ENCODE measurements around the gene LIN9.

Gene LIN9

GRCh38 chr1:226318471-226318870 lies 9.5 kb upstream of the LIN9 start:
- no peak for DNase-seq

- no peak for DNase-seq
Measured at GRCh38 chr1:226314055-226314454, 5.1 kb upstream of the LIN9 start.

GRCh38 chr1:226312065-226312464 lies 3.1 kb upstream of the LIN9 start:
- DNase-seq = no peak

GRCh38 chr1:226311376-226311775 lies 2.4 kb upstream of the LIN9 start:
- DNase-seq = no peak

GRCh38 chr1:226310637-226311195 lies 1.8 kb upstream of the LIN9 start:
- DNase-seq = no peak

- no peak for DNase-seq
Measured at GRCh38 chr1:226310245-226310540, 1.2 kb upstream of the LIN9 start.

GRCh38 chr1:226309398-226310244 lies 657 bp upstream of the LIN9 start:
- DNase-seq = peak in 2 of 3 experiments; percentile 16 to 83

GRCh38 chr1:226308166-226308722 lies 720 bp downstream of the LIN9 start:
- DNase-seq = peak; percentile 1 to 80 (median 71)

GRCh38 chr1:226306425-226306824 lies 2.5 kb downstream of the LIN9 start:
- DNase-seq = no peak

GRCh38 chr1:226305184-226305583 lies 3.8 kb downstream of the LIN9 start:
- DNase-seq = no peak

GRCh38 chr1:226304291-226304955 lies 4.5 kb downstream of the LIN9 start:
- no peak for DNase-seq

- no peak for DNase-seq
Measured at GRCh38 chr1:226302731-226303130, 6.2 kb downstream of the LIN9 start.

- DNase-seq = no peak
Measured at GRCh38 chr1:226296911-226297310, 12.1 kb downstream of the LIN9 start.

GRCh38 chr1:226293553-226293920 lies 15.4 kb downstream of the LIN9 start:
- no peak for DNase-seq

- DNase-seq = no peak
Measured at GRCh38 chr1:226292874-226293552, 16.0 kb downstream of the LIN9 start.

GRCh38 chr1:226287587-226287986 lies 21.4 kb downstream of the LIN9 start:
- no peak for DNase-seq

- DNase-seq = no peak
Measured at GRCh38 chr1:226281058-226281457, 27.9 kb downstream of the LIN9 start.

- DNase-seq = no peak
Measured at GRCh38 chr1:226279498-226279897, 29.5 kb downstream of the LIN9 start.

GRCh38 chr1:226277897-226278296 lies 31.1 kb downstream of the LIN9 start:
- DNase-seq = no peak

- no peak for DNase-seq
Measured at GRCh38 chr1:226276987-226277386, 32.0 kb downstream of the LIN9 start.

GRCh38 chr1:226276077-226276682 lies 32.8 kb downstream of the LIN9 start:
- DNase-seq = no peak

GRCh38 chr1:226274138-226274537 lies 34.8 kb downstream of the LIN9 start:
- DNase-seq = no peak

Measured in NCI-H1417 (cell line).